Lower leg skin (tissue), 3 donors: ENCODE measurements around the gene SPEG.

Source experiments
- CTCF ChIP-seq, 3 donors: fragments of 450-650 bp; IDR thresholded peaks; one replicate each; pipeline ENCODE4 v1.5.1; 2016; ENCODE audit warnings: antibody characterized with exemption in 3 of 3, mild to moderate bottlenecking in 3 of 3, moderate library complexity in 2 of 3
- POLR2A ChIP-seq, 2 donors: fragments of 450-650 bp; IDR thresholded peaks; one replicate each; pipeline ENCODE4 v1.6.1; 2016 to 2017; ENCODE audit warnings: antibody characterized with exemption in 2 of 2, mild to moderate bottlenecking in 1 of 2, moderate library complexity in 1 of 2

- TF ChIP-seq CTCF (IDR thresholded peaks at IDR 0.05) (no peak), POLR2A (IDR thresholded peaks at IDR 0.05) (no peak)
Observed at GRCh38 chr2:219492575-219492974, 57.9 kb downstream of the SPEG start.
